Measurements from ENCODE around the gene ITM2C.

Gene ITM2C

DNA sequence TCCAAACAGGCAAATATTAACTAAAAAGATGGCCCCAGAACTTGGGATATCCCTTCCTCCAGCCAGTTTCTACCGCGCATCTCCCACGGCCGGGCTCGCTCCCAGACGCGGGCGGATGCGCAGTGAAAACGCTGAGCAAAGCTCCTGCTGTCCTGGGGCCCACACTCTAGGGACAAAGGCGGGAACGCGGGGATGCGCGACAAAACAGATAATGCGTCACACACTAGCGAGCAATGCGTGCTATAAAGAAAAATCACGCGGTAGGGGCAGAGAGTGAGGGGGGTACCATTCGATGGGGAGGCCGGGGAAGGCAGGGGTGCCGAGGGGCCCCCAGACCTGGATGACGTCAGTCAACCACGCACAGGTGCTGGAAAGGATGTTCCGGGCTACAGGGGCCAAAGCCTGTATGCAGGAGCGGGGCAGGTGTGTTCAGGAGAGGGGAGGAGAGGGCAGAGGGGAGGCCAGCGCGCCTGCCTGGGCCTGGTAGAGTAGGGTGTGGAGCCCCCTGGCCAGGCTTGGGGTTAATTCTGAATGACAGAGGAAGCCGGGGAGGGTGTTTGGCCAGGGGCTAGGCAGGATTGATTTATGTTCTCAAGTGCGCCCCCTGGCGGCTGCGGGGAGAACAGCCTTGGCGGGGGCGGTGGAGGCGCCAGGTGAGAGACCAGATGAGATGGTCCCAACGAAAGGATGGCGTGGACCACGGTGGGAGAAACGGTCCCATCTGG lies 14.9 kb upstream of the ITM2C start:
- no peak for FAIRE-seq

DNA sequence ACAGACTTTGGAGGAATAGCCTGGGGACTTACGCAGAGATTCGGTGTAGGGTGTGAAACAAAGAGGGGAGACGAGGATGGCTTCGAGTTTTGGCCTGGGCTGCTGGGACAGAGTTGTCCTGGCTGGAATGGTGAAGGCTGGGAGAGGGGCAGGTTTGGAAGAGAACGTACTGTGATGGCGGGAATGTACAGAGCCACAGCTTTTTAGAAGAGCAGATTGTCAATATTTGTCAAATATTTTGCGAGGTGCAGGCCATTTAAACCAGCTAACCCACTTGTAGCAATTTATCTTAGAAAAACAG lies 14.4 kb upstream of the ITM2C start:
- no peak for FAIRE-seq

More for the DNA sequence above, 14.9 kb upstream of the ITM2C start:
- no peak for DNase-seq (ENCODE audit: insufficient read length, low spot score)
- TF ChIP-seq, protein P1, sequence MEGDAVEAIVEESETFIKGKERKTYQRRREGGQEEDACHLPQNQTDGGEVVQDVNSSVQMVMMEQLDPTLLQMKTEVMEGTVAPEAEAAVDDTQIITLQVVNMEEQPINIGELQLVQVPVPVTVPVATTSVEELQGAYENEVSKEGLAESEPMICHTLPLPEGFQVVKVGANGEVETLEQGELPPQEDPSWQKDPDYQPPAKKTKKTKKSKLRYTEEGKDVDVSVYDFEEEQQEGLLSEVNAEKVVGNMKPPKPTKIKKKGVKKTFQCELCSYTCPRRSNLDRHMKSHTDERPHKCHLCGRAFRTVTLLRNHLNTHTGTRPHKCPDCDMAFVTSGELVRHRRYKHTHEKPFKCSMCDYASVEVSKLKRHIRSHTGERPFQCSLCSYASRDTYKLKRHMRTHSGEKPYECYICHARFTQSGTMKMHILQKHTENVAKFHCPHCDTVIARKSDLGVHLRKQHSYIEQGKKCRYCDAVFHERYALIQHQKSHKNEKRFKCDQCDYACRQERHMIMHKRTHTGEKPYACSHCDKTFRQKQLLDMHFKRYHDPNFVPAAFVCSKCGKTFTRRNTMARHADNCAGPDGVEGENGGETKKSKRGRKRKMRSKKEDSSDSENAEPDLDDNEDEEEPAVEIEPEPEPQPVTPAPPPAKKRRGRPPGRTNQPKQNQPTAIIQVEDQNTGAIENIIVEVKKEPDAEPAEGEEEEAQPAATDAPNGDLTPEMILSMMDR (IDR thresholded peaks at IDR 0.05; ENCODE audit: insufficient read depth, missing control alignments), result peak; percentile 31

DNA sequence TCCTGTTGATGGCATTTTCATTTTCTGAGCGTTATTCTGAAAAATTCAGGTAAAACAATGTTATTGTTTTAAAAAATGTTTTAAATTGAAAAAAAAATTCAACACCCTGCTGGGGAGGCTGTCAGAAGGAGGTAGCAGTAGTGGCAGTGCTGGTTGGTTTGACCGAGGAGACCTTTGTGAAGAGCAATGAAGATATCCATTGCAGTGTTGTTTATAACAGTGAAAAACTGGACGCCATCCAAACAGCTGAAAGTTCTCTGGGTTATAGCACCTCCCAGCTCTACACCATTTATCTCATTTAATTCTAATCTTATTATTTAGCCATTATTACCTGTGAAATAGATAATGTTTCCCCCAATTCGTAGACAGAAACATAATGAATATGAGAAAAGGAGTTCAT lies 12.6 kb upstream of the ITM2C start:
- no peak for FAIRE-seq
- no peak for DNase-seq (ENCODE audit: insufficient read length, low spot score)
- TF ChIP-seq, protein P1 (IDR thresholded peaks at IDR 0.05; ENCODE audit: insufficient read depth, missing control alignments), result no peak

More for the DNA sequence above, 14.4 kb upstream of the ITM2C start:
- TF ChIP-seq, protein P1 (IDR thresholded peaks at IDR 0.05; ENCODE audit: insufficient read depth, missing control alignments), result no peak
- DNase-seq (ENCODE audit: insufficient read length, low spot score), result no peak

DNA sequence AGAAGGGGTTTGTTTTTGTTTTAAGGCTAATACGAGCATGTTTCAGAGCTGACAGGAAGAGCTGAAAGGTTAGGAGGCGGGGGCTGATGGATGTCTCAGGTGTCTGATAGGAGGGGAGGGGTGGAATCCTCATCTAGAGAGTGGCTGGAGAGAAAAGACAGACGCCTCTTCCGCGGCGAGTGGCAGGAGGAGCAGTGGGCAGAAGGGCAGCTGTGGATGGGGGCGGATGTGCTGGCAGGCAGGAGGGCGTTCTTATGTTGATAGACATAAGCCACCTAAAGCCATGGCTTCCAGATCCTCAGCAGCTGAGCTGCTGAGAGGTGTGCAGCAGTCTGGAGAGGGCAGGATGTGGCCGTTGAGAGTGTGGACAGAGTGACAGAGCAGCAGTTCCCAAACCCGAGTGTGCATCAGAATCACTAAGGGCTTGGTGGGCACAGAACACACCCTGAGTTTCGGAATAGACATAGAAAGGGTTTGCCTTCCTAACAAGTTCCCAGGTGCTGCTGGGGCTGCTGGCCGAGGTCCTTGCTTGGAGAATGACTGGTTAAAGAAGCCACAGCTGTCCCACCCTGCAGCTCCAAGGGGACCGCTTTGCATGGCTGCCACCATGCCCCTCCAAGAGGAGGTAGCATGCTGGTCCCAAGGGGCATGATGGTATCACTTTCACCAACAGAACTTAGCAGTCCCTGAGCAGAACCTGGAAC lies 3.0 kb upstream of the ITM2C start:
- TF ChIP-seq, protein P1 (IDR thresholded peaks at IDR 0.05; ENCODE audit: insufficient read depth, missing control alignments), result no peak
- DNase-seq (ENCODE audit: insufficient read length, low spot score) (no peak), FAIRE-seq (no peak)

DNA sequence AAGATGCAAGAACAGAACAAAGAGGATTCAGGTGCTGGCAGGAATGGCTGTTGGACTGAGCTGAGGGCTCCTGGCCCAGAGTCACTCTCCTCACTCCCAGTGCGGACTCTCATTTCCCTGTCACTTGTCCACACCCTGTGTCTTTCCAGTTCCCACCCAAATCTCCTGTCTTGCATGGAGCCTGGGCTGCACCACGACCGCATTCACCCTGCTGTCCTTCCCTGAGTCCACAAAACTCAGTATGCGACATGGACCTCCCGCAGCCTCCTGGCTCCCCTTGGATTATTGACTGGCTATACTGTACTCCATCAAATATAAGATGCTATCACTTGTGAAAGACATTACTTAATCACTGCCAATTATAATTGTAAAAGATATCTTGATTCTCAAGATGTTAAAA lies 2.5 kb upstream of the ITM2C start:
- FAIRE-seq, result no peak
- DNase-seq (ENCODE audit: insufficient read length, low spot score), result no peak
- TF ChIP-seq, protein P1 (IDR thresholded peaks at IDR 0.05; ENCODE audit: insufficient read depth, missing control alignments), result no peak

DNA sequence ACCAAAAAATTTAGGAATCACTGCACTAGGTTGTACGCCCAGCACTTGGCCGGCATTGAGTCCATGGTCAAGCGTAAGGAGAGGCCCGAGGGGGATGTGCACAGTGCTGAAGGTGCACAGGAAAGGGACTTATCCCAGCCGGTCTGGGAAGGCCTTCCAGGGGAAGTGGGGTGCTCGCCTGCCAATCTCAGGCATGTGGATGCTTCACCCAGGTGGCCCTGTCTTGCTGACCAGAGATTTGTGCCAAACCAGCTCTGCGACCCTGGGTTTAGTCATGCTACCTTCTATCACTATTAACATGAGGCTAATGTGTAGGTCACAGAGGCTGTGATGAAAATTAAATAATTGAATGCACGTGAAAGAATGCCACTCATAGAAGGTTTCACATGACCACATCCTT lies 1.7 kb upstream of the ITM2C start:
- TF ChIP-seq, protein P1 (IDR thresholded peaks at IDR 0.05; ENCODE audit: insufficient read depth, missing control alignments), result no peak
- DNase-seq (ENCODE audit: insufficient read length, low spot score), result no peak
- FAIRE-seq, result no peak

All from D721Med (cell line).